SH-SY5Y (cell line): ENCODE data around the gene MAP1LC3A.

Source experiments
- GATA2 ChIP-seq: IDR thresholded peaks from 2 replicates; pipeline ENCODE4 v1.6.1; 2011; ENCODE audit warnings: mild to moderate bottlenecking, low read depth, low read length
- GATA3 ChIP-seq: IDR thresholded peaks from 2 replicates; pipeline ENCODE4 v1.6.1; 2011; ENCODE audit warnings: low read depth, mild to moderate bottlenecking, low read length, moderate library complexity

DNA sequence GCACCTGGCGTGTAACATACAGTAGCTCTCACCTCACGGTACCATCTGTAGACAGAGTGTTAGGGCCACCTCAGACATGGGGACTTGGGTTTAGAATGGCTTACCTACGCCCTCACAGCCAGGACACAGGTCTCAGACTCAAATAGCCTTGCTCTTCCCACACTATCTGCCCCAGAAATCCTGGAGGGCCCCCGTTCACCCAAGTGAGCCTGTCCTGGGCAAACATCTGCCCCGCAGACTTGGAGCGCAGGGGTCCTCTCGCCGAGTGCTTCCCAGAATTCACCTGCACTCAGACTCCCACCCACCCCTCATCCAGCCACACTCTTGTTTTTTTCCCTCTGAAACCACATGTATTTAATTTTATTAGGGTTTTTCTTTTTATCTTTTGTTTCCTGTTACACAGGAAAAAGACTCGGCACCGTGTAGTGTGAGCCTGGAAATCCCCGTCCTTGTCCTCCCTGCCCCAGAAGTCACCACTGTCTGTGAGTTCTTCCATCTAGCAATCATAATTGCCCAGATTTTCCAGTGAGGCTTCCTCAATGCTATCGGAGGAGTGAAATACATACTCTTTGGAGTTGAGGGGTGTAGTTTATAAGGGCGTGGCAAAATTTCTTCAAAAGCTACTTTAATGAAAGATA is 17.1 kb upstream of the MAP1LC3A start:
- TF ChIP-seq GATA2, result no peak
- no peak for TF ChIP-seq GATA3
